HCT116 (cell line): ENCODE data around the gene KRT26. TPM values are rescaled to one million over a fixed set of nuclear protein-coding genes. Genes with fewer than 3 reads are reported as not detected.

Experiments
- ATAC-seq: fragments of 200-7000 bp; cut with Tn5 transposase; 2 replicates; pipeline ENCODE4 v1.9.1; 2020; ENCODE audit warnings: mild to moderate bottlenecking, moderate library complexity
- BruUV-seq: library from RNA; stranded (reverse); fragments of 400-500 nt; replicated peaks from 2 replicates; lab custom pipeline; 2021; lab: Mats Ljungman, UMichigan
- CTCF ChIA-PET: fragments of 300-600 bp; sonication (Branson Sonifier 250); formaldehyde crosslinking; loops from one replicate; lab custom pipeline; 2021; ENCODE audit warnings: antibody characterized with exemption; lab: Charles Lee
- POLR2A ChIA-PET: fragments of 300-600, 350-600 bp; sonication (Branson Sonifier 250); formaldehyde crosslinking; loops from one replicate; lab custom pipeline; 2021; ENCODE audit warnings: antibody characterized with exemption; lab: Charles Lee
- RAD21 ChIA-PET, 2 experiments: fragments of 300-600 bp; sonication (Branson Sonifier 250); formaldehyde crosslinking; loops; one replicate each; lab custom pipeline; 2023; ENCODE audit warnings: low total read pairs in 2 of 2; ENCODE audit not compliant: uncharacterized antibody in 2 of 2, unreplicated experiment in 2 of 2, low non-redundant PET in 1 of 2; lab: Charles Lee
- DNase-seq: peaks from one replicate; pipeline ENCODE4 v3.0.0-alpha.2; 2010; ENCODE audit warnings: low read depth, low spot score
- H2AFZ ChIP-seq: fragments of 200-600 bp; shearing (Covaris generic), sonication (generic); 2 replicates; pipeline ENCODE4 v1.6.1; 2017; ENCODE audit warnings: low read depth, mixed run types, mixed read lengths, antibody characterized with exemption, low read length; ENCODE audit not compliant: poor library complexity, severe bottlenecking
- H3K27ac ChIP-seq: 2 replicates; pipeline ENCODE4 v1.5.1; 2012; ENCODE audit warnings: low read depth, low read length
- H3K27me3 ChIP-seq: fragments of 200-600 bp; sonication (generic); 2 replicates; pipeline ENCODE4 v1.6.1; 2016; ENCODE audit warnings: mixed run types, low read length, mixed read lengths; ENCODE audit not compliant: insufficient read depth
- H3K36me3 ChIP-seq, 2 experiments: fragments of 200-500 bp in 1 of 2; fragments of 200-600 bp in 1 of 2; sonication (Bioruptor generic) in 1 of 2; sonication (generic) in 1 of 2; 2 replicates each; pipeline versions ENCODE4 v1.5.1 to v1.6.1; 2014 to 2016; ENCODE audit warnings: low read length in 2 of 2, inconsistent platforms in 1 of 2, mixed read lengths in 1 of 2, mixed run types in 1 of 2; ENCODE audit not compliant: insufficient read depth in 2 of 2, control insufficient read depth in 1 of 2
- H3K4me1 ChIP-seq, 2 experiments: fragments of 200-600 bp in 1 of 2; sonication (generic) in 1 of 2; 2 replicates each; pipeline versions ENCODE4 v1.5.1 to v1.6.1; 2012 to 2017; ENCODE audit warnings: low read length in 2 of 2, inconsistent platforms in 1 of 2, mild to moderate bottlenecking in 1 of 2, mixed read lengths in 1 of 2, mixed run types in 1 of 2, moderate library complexity in 1 of 2; ENCODE audit not compliant: insufficient read depth in 2 of 2, control insufficient read depth in 1 of 2
- H3K4me2 ChIP-seq: fragments of 200-600 bp; sonication (generic); 2 replicates; pipeline ENCODE4 v1.6.1; 2017; ENCODE audit warnings: mixed run types, low read length, mixed read lengths
- H3K4me3 ChIP-seq, 2 experiments: fragments of 200-600 bp in 1 of 2; sonication (generic) in 1 of 2; replicated peaks in 1 of 2; 2 replicates each; pipeline ENCODE4 v1.5.1; 2011 to 2016; ENCODE audit warnings: low read length in 2 of 2, control low read depth in 1 of 2, low read depth in 1 of 2, mild to moderate bottlenecking in 1 of 2, mixed read lengths in 1 of 2, mixed run types in 1 of 2
- H3K79me2 ChIP-seq: fragments of 200-600 bp; sonication (generic); 2 replicates; pipeline ENCODE4 v1.6.1; 2017; ENCODE audit warnings: mild to moderate bottlenecking, mixed run types, low read length, moderate library complexity, mixed read lengths; ENCODE audit not compliant: insufficient read depth
- H3K9ac ChIP-seq: fragments of 200-600 bp; sonication (generic); 2 replicates; pipeline ENCODE4 v1.6.1; 2016; ENCODE audit warnings: low read length, mixed read lengths
- H3K9me2 ChIP-seq: fragments of 200-600 bp; sonication (generic), shearing (Covaris generic); 2 replicates; pipeline ENCODE4 v1.6.1; 2017; ENCODE audit warnings: mixed run types, mild to moderate bottlenecking, moderate library complexity; ENCODE audit not compliant: insufficient read depth
- H3K9me3 ChIP-seq, 2 experiments: fragments of 200-500 bp in 1 of 2; fragments of 200-600 bp in 1 of 2; sonication (Bioruptor generic) in 1 of 2; sonication (generic) in 1 of 2; 2 replicates each; pipeline ENCODE4 v1.6.1; 2014 to 2017; ENCODE audit warnings: low read length in 2 of 2, mixed read lengths in 2 of 2, inconsistent platforms in 1 of 2, low read depth in 1 of 2, mild to moderate bottlenecking in 1 of 2, mixed run types in 1 of 2, moderate library complexity in 1 of 2; ENCODE audit not compliant: control insufficient read depth in 1 of 2, insufficient read depth in 1 of 2
- H4K20me1 ChIP-seq: fragments of 200-600 bp; sonication (generic), shearing (Covaris generic); 2 replicates; pipeline ENCODE4 v1.6.1; 2017; ENCODE audit warnings: mixed run types, mild to moderate bottlenecking, moderate library complexity; ENCODE audit not compliant: insufficient read depth
- CEBPB ChIP-seq: IDR thresholded peaks from 2 replicates; pipeline ENCODE4 v1.6.1; 2012; ENCODE audit warnings: low read depth
- ELF1 ChIP-seq: IDR thresholded peaks from 2 replicates; pipeline ENCODE4 v1.6.1; 2012; ENCODE audit warnings: low read depth, borderline replicate concordance
- EZH2 ChIP-seq: fragments of 200-600 bp; sonication (generic); IDR thresholded peaks from 2 replicates; pipeline ENCODE4 v1.6.1; 2017; ENCODE audit warnings: antibody characterized with exemption, mixed run types
- POLR2A ChIP-seq: IDR thresholded peaks from 2 replicates; pipeline ENCODE4 v1.7.0; 2011; ENCODE audit warnings: borderline replicate concordance; ENCODE audit not compliant: insufficient read depth, insufficient read length; ENCODE audit errors: extremely low read depth
- POLR2AphosphoS5 ChIP-seq: IDR thresholded peaks from 2 replicates; pipeline ENCODE4 v1.6.1; 2011; ENCODE audit warnings: mild to moderate bottlenecking, low read depth, low read length, moderate library complexity
- RAD21 ChIP-seq: IDR thresholded peaks from 2 replicates; pipeline ENCODE4 v1.6.1; 2012; ENCODE audit warnings: low read depth, mild to moderate bottlenecking
- SIN3A ChIP-seq: IDR thresholded peaks from 2 replicates; pipeline ENCODE4 v1.6.1; 2012; ENCODE audit warnings: low read depth
- SP1 ChIP-seq: IDR thresholded peaks from 2 replicates; pipeline ENCODE4 v1.6.1; 2012; ENCODE audit warnings: low read depth
- SRF ChIP-seq: IDR thresholded peaks from 2 replicates; pipeline ENCODE4 v1.6.1; 2012; ENCODE audit warnings: low read depth
- TCF7L2 ChIP-seq: IDR thresholded peaks from 2 replicates; pipeline ENCODE4 v1.7.0; 2011; ENCODE audit warnings: borderline replicate concordance, inconsistent platforms; ENCODE audit not compliant: insufficient read depth, insufficient read length; ENCODE audit errors: extremely low read depth
- ZFX ChIP-seq: fragments of 450-650 bp; IDR thresholded peaks from 2 replicates; pipeline ENCODE4 v1.6.1; 2017
- intact Hi-C: fragments of 100-400 bp; cut with micrococcal nuclease; formaldehyde crosslinking; loops from 2 replicates; pipeline ENCODE4 v1.10.0; 2022
- total RNA-seq: library from RNA; stranded (reverse); gene quantifications from one replicate; pipeline ENCODE4 v1.2.1, GENCODE V29; 2021; ENCODE audit not compliant: unreplicated experiment
- TF ChIP-seq, protein P1 (sequence below): IDR thresholded peaks from 2 replicates; pipeline ENCODE4 v1.6.1; 2011; ENCODE audit warnings: mild to moderate bottlenecking, low read length, moderate library complexity; ENCODE audit not compliant: insufficient replicate concordance; ENCODE audit errors: extremely low read depth
- TF ChIP-seq, protein P2 (sequence below): IDR thresholded peaks from 2 replicates; pipeline ENCODE4 v1.6.1; 2012; ENCODE audit warnings: low read depth
- TF ChIP-seq, protein P3 (sequence below), 3 experiments: fragments of 200-600 bp in 1 of 3; sonication (generic) in 1 of 3; IDR thresholded peaks in 2 of 3; conservative IDR thresholded peaks in 1 of 3; 2 replicates each; pipeline ENCODE4 v1.5.1; 2012 to 2017; ENCODE audit warnings: low read depth in 2 of 3, low read length in 2 of 3, antibody characterized with exemption in 1 of 3, borderline replicate concordance in 1 of 3, control low read depth in 1 of 3, mild to moderate bottlenecking in 1 of 3, mixed read lengths in 1 of 3, mixed run types in 1 of 3, moderate library complexity in 1 of 3; ENCODE audit not compliant: insufficient read depth in 1 of 3
- TF ChIP-seq, protein P4 (sequence below): IDR thresholded peaks from 2 replicates; pipeline ENCODE4 v1.6.1; 2012

KRT26 gene
- total RNA-seq, 1 experiment from 2014 or later: not detected

DNA sequence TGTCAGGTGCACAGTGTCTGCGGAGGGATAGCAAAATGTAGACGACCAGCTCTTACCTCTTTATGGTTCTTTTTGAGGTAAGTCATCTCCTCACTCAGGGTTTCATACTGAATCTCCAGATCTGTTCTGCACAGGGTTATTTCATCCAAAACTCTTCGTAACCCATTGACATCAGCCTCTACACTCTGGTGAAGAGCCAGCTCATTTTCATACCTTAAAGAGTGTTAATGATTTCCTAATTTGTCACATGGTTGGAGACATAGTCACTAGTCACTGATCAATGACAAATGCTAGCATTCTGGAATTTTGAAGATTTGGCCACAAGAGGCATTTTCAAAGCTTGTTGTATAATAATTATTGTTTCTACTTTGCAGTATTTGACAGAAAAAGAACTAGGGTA is 18.2 kb downstream of the KRT26 start:
- ATAC-seq (no peak), DNase-seq (no peak)
- no peaks in the 10 kb centered on the region for H3K36me3 ChIP-seq
- TF ChIP-seq POLR2A: no peak
- no peak for TF ChIP-seq SIN3A
- TF ChIP-seq RAD21: no peak
- TF ChIP-seq, protein P1, sequence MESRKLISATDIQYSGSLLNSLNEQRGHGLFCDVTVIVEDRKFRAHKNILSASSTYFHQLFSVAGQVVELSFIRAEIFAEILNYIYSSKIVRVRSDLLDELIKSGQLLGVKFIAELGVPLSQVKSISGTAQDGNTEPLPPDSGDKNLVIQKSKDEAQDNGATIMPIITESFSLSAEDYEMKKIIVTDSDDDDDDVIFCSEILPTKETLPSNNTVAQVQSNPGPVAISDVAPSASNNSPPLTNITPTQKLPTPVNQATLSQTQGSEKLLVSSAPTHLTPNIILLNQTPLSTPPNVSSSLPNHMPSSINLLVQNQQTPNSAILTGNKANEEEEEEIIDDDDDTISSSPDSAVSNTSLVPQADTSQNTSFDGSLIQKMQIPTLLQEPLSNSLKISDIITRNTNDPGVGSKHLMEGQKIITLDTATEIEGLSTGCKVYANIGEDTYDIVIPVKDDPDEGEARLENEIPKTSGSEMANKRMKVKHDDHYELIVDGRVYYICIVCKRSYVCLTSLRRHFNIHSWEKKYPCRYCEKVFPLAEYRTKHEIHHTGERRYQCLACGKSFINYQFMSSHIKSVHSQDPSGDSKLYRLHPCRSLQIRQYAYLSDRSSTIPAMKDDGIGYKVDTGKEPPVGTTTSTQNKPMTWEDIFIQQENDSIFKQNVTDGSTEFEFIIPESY: no peak
- no peak for TF ChIP-seq CEBPB
- no peak for TF ChIP-seq ELF1
- TF ChIP-seq POLR2AphosphoS5: no peak
- TF ChIP-seq, protein P2, sequence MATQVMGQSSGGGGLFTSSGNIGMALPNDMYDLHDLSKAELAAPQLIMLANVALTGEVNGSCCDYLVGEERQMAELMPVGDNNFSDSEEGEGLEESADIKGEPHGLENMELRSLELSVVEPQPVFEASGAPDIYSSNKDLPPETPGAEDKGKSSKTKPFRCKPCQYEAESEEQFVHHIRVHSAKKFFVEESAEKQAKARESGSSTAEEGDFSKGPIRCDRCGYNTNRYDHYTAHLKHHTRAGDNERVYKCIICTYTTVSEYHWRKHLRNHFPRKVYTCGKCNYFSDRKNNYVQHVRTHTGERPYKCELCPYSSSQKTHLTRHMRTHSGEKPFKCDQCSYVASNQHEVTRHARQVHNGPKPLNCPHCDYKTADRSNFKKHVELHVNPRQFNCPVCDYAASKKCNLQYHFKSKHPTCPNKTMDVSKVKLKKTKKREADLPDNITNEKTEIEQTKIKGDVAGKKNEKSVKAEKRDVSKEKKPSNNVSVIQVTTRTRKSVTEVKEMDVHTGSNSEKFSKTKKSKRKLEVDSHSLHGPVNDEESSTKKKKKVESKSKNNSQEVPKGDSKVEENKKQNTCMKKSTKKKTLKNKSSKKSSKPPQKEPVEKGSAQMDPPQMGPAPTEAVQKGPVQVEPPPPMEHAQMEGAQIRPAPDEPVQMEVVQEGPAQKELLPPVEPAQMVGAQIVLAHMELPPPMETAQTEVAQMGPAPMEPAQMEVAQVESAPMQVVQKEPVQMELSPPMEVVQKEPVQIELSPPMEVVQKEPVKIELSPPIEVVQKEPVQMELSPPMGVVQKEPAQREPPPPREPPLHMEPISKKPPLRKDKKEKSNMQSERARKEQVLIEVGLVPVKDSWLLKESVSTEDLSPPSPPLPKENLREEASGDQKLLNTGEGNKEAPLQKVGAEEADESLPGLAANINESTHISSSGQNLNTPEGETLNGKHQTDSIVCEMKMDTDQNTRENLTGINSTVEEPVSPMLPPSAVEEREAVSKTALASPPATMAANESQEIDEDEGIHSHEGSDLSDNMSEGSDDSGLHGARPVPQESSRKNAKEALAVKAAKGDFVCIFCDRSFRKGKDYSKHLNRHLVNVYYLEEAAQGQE: no peak
- no peak for TF ChIP-seq ZFX
- TF ChIP-seq SP1: no peak
- no peak for TF ChIP-seq TCF7L2
- TF ChIP-seq, protein P3, sequence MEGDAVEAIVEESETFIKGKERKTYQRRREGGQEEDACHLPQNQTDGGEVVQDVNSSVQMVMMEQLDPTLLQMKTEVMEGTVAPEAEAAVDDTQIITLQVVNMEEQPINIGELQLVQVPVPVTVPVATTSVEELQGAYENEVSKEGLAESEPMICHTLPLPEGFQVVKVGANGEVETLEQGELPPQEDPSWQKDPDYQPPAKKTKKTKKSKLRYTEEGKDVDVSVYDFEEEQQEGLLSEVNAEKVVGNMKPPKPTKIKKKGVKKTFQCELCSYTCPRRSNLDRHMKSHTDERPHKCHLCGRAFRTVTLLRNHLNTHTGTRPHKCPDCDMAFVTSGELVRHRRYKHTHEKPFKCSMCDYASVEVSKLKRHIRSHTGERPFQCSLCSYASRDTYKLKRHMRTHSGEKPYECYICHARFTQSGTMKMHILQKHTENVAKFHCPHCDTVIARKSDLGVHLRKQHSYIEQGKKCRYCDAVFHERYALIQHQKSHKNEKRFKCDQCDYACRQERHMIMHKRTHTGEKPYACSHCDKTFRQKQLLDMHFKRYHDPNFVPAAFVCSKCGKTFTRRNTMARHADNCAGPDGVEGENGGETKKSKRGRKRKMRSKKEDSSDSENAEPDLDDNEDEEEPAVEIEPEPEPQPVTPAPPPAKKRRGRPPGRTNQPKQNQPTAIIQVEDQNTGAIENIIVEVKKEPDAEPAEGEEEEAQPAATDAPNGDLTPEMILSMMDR (IDR thresholded peaks at IDR 0.05 in 2 of 3, conservative IDR thresholded peaks at IDR 0.05 in 1 of 3; ENCODE audit: borderline replicate concordance in 1 of 3, insufficient read depth in 1 of 3, low read depth in 2 of 3, low read length in 2 of 3): no peak
- TF ChIP-seq EZH2: no peak
- TF ChIP-seq, protein P4, sequence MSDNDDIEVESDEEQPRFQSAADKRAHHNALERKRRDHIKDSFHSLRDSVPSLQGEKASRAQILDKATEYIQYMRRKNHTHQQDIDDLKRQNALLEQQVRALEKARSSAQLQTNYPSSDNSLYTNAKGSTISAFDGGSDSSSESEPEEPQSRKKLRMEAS: no peak
- TF ChIP-seq SRF: no peak
- no peaks in the 10 kb centered on the region for H3K27me3 ChIP-seq
- no peak overlapping the region for H3K4me2 ChIP-seq
- H3K27ac ChIP-seq: no peak overlapping the region
- BruUV-seq: no TSS peak
- no peaks in the 10 kb centered on the region for H3K9me2 ChIP-seq
- no peaks in the 10 kb centered on the region for H3K79me2 ChIP-seq
- intact Hi-C loops: no loop called here
- H3K4me3 ChIP-seq: no peak overlapping the region
- no peaks in the 10 kb centered on the region for H4K20me1 ChIP-seq
- ChIA-PET RAD21 (no interaction called here), POLR2A (no interaction called here), CTCF (no interaction called here)
- no peak overlapping the region for H2AFZ ChIP-seq
- H3K9ac ChIP-seq: no peak overlapping the region
- no peaks in the 10 kb centered on the region for H3K4me1 ChIP-seq
- no peaks in the 10 kb centered on the region for H3K9me3 ChIP-seq
